Memory B cell (primary cell): ENCODE results near the gene FRS2.
"Not testable (repeated sequence)": the region's sequence is repeated elsewhere in the genome, so short reads cannot be mapped to it uniquely, and the experiment has no call there.

Source experiments
- ATAC-seq: fragments of 150-1000 bp; cut with Tn5 transposase; 2 replicates; pipeline ENCODE4 v1.10.0; 2021; ENCODE audit warnings: low read depth, mild to moderate bottlenecking, moderate library complexity
- DNase-seq, 2 donors: peaks; one replicate each; pipeline ENCODE4 v3.0.0; 2022; ENCODE audit warnings: low spot score in 2 of 2
- H3K27ac Mint-ChIP-seq: one replicate; pipeline ENCODE4 v1.8.0; 2022; ENCODE audit warnings: mild to moderate bottlenecking, moderate library complexity, mixed read lengths
- H3K27me3 Mint-ChIP-seq: one replicate; pipeline ENCODE4 v1.8.0; 2022; ENCODE audit warnings: mixed read lengths
- H3K36me3 Mint-ChIP-seq: one replicate; pipeline ENCODE4 v1.8.0; 2022; ENCODE audit warnings: mild to moderate bottlenecking, mixed read lengths
- H3K4me1 Mint-ChIP-seq: one replicate; pipeline ENCODE4 v1.8.0; 2022; ENCODE audit warnings: mixed read lengths
- H3K4me3 Mint-ChIP-seq: one replicate; pipeline ENCODE4 v1.8.0; 2022; ENCODE audit warnings: mild to moderate bottlenecking, moderate library complexity, mixed read lengths
- H3K9me3 Mint-ChIP-seq: one replicate; pipeline ENCODE4 v1.8.0; 2022; ENCODE audit warnings: mixed read lengths

The FRS2 gene

GRCh38 chr12:69442894-69443293, 27.3 kb upstream of the FRS2 start:
- DNase-seq = no peak
- Mint-ChIP-seq H3K4me3 (no peak overlapping the region), H3K27me3 (peaks cover 4% of the 10 kb centered on the region), H3K36me3 (peaks cover 2% of the 10 kb centered on the region), H3K27ac (no peak overlapping the region), H3K9me3 (no peaks in the 10 kb centered on the region), H3K4me1 (no peaks in the 10 kb centered on the region)
- ATAC-seq = no peak

- Mint-ChIP-seq H3K36me3 (peaks cover 2% of the 10 kb centered on the region), H3K27ac (no peak overlapping the region), H3K4me3 (no peak overlapping the region), H3K27me3 (peaks cover 4% of the 10 kb centered on the region), H3K9me3 (no peaks in the 10 kb centered on the region), H3K4me1 (no peaks in the 10 kb centered on the region)
- no peak for ATAC-seq
- no peak for DNase-seq
Observed at GRCh38 chr12:69443916-69444315, 26.3 kb upstream of the FRS2 start.

- H3K4me3 Mint-ChIP-seq = no peak overlapping the region
- H3K4me1 Mint-ChIP-seq = no peaks in the 10 kb centered on the region
- DNase-seq = no peak
- no peaks in the 10 kb centered on the region for H3K9me3 Mint-ChIP-seq
- H3K27ac Mint-ChIP-seq = no peak overlapping the region
- ATAC-seq = no peak
- peaks cover 4% of the 10 kb centered on the region for H3K27me3 Mint-ChIP-seq
- peaks cover 2% of the 10 kb centered on the region for H3K36me3 Mint-ChIP-seq
Observed at GRCh38 chr12:69447892-69448291, 22.3 kb upstream of the FRS2 start.

GRCh38 chr12:69452598-69453132, 17.5 kb upstream of the FRS2 start:
- H3K4me1 Mint-ChIP-seq, ATAC-seq: not testable (repeated sequence)

GRCh38 chr12:69456239-69456638, 13.9 kb upstream of the FRS2 start:
- no peaks in the 10 kb centered on the region for H3K9me3 Mint-ChIP-seq
- H3K36me3 Mint-ChIP-seq = no peaks in the 10 kb centered on the region
- H3K4me1 Mint-ChIP-seq = no peaks in the 10 kb centered on the region
- no peak for DNase-seq
- H3K27me3 Mint-ChIP-seq = peaks cover 2% of the 10 kb centered on the region
- H3K27ac Mint-ChIP-seq = no peak overlapping the region
- ATAC-seq = no peak
- no peak overlapping the region for H3K4me3 Mint-ChIP-seq

More at GRCh38 chr12:69452598-69453132, 17.5 kb upstream of the FRS2 start:
- H3K27me3 Mint-ChIP-seq, H3K9me3 Mint-ChIP-seq, DNase-seq, H3K27ac Mint-ChIP-seq, H3K4me3 Mint-ChIP-seq, H3K36me3 Mint-ChIP-seq: not testable (repeated sequence)

GRCh38 chr12:69457433-69457832, 12.8 kb upstream of the FRS2 start:
- peaks cover 2% of the 10 kb centered on the region for H3K27me3 Mint-ChIP-seq

GRCh38 chr12:69459477-69459876, 10.7 kb upstream of the FRS2 start:
- DNase-seq (no peak), ATAC-seq (no peak)
- H3K4me1 Mint-ChIP-seq = no peaks in the 10 kb centered on the region
- H3K36me3 Mint-ChIP-seq = no peaks in the 10 kb centered on the region
- H3K27me3 Mint-ChIP-seq = peaks cover 2% of the 10 kb centered on the region
- no peak overlapping the region for H3K27ac Mint-ChIP-seq
- no peaks in the 10 kb centered on the region for H3K9me3 Mint-ChIP-seq
- no peak overlapping the region for H3K4me3 Mint-ChIP-seq

More at GRCh38 chr12:69457433-69457832, 12.8 kb upstream of the FRS2 start:
- H3K36me3 Mint-ChIP-seq = no peaks in the 10 kb centered on the region
- H3K27ac Mint-ChIP-seq = no peak overlapping the region
- H3K4me3 Mint-ChIP-seq = no peak overlapping the region
- no peaks in the 10 kb centered on the region for H3K9me3 Mint-ChIP-seq
- ATAC-seq = no peak
- H3K4me1 Mint-ChIP-seq = no peaks in the 10 kb centered on the region
- no peak for DNase-seq

- Mint-ChIP-seq H3K36me3 (no peaks in the 10 kb centered on the region), H3K27ac (no peak overlapping the region), H3K27me3 (peaks cover 2% of the 10 kb centered on the region), H3K9me3 (no peaks in the 10 kb centered on the region), H3K4me1 (peaks cover 15% of the 10 kb centered on the region), H3K4me3 (no peak overlapping the region)
- ATAC-seq (no peak), DNase-seq (no peak)
Observed at GRCh38 chr12:69464428-69464827, 5.8 kb upstream of the FRS2 start.

- peaks cover 2% of the 10 kb centered on the region for H3K36me3 Mint-ChIP-seq
- H3K27ac Mint-ChIP-seq = peak overlapping the region; percentile 84
- H3K27me3 Mint-ChIP-seq = no peaks in the 10 kb centered on the region
- peaks cover 21% of the 10 kb centered on the region for H3K4me1 Mint-ChIP-seq
- no peaks in the 10 kb centered on the region for H3K9me3 Mint-ChIP-seq
- ATAC-seq = no peak
- DNase-seq = no peak
- H3K4me3 Mint-ChIP-seq = peak overlapping the region; percentile 42
Observed at GRCh38 chr12:69466867-69467266, 3.3 kb upstream of the FRS2 start.

GRCh38 chr12:69467366-69467765, 2.8 kb upstream of the FRS2 start:
- Mint-ChIP-seq H3K4me1 (peaks cover 25% of the 10 kb centered on the region), H3K27ac (peak overlapping the region; percentile 84), H3K27me3 (no peaks in the 10 kb centered on the region), H3K36me3 (peaks cover 3% of the 10 kb centered on the region), H3K9me3 (no peaks in the 10 kb centered on the region), H3K4me3 (peak overlapping the region; percentile 42)
- DNase-seq (no peak), ATAC-seq (no peak)

- peaks cover 33% of the 10 kb centered on the region for H3K4me1 Mint-ChIP-seq
- H3K36me3 Mint-ChIP-seq = peaks cover 5% of the 10 kb centered on the region
- DNase-seq (no peak), ATAC-seq (no peak)
- H3K4me3 Mint-ChIP-seq = no peak overlapping the region
- H3K27ac Mint-ChIP-seq = peak overlapping the region; percentile 84
- no peaks in the 10 kb centered on the region for H3K9me3 Mint-ChIP-seq
- H3K27me3 Mint-ChIP-seq = no peaks in the 10 kb centered on the region
Observed at GRCh38 chr12:69468237-69469026, 1.8 kb upstream of the FRS2 start.

- peaks cover 10% of the 10 kb centered on the region for H3K36me3 Mint-ChIP-seq
- peak overlapping the region; percentile 99 for H3K27ac Mint-ChIP-seq
- peak overlapping the region; percentile 99 for H3K4me3 Mint-ChIP-seq
- DNase-seq (no peak), ATAC-seq (no peak)
- no peaks in the 10 kb centered on the region for H3K27me3 Mint-ChIP-seq
- no peaks in the 10 kb centered on the region for H3K9me3 Mint-ChIP-seq
- peaks cover 40% of the 10 kb centered on the region for H3K4me1 Mint-ChIP-seq
Observed at GRCh38 chr12:69469854-69470188, 367 bp upstream of the FRS2 start.

GRCh38 chr12:69471076-69471430, 865 bp downstream of the FRS2 start:
- H3K4me1 Mint-ChIP-seq = peaks cover 47% of the 10 kb centered on the region
- no peak for DNase-seq
- H3K27ac Mint-ChIP-seq = peak overlapping the region; percentile 99

GRCh38 chr12:69471667-69472385, 1.6 kb downstream of the FRS2 start:
- peaks cover 48% of the 10 kb centered on the region for H3K4me1 Mint-ChIP-seq
- H3K27me3 Mint-ChIP-seq = no peaks in the 10 kb centered on the region
- DNase-seq (no peak), ATAC-seq (no peak)
- H3K9me3 Mint-ChIP-seq = no peaks in the 10 kb centered on the region
- no peak overlapping the region for H3K27ac Mint-ChIP-seq
- peak overlapping the region; percentile 99 for H3K4me3 Mint-ChIP-seq
- H3K36me3 Mint-ChIP-seq = peaks cover 12% of the 10 kb centered on the region

More at GRCh38 chr12:69471076-69471430, 865 bp downstream of the FRS2 start:
- Mint-ChIP-seq H3K9me3 (no peaks in the 10 kb centered on the region), H3K36me3 (peaks cover 10% of the 10 kb centered on the region), H3K4me3 (peak overlapping the region; percentile 99), H3K27me3 (no peaks in the 10 kb centered on the region)
- no peak for ATAC-seq
